IMR-90 (cell line): Measurements from ENCODE around the gene ALPP. TPM values are rescaled to one million over a fixed set of nuclear protein-coding genes. Genes with fewer than 3 reads are reported as not detected.
"Not testable (repeated sequence)": the region's sequence is repeated elsewhere in the genome, so short reads cannot be mapped to it uniquely, and the experiment has no call there.

Source experiments
- ATAC-seq: fragments of 200-7000 bp; cut with Tn5 transposase; 2 replicates; pipeline ENCODE4 v1.9.1; 2020; ENCODE audit warnings: low read depth, mild to moderate bottlenecking, moderate library complexity
- BruUV-seq: library from RNA; stranded (reverse); fragments of 400-500 nt; replicated peaks from 2 replicates; lab custom pipeline; 2021; lab: Mats Ljungman, UMichigan
- CTCF ChIA-PET: fragments of 300-600 bp; formaldehyde crosslinking; extraction: SDS; loops from one replicate; lab custom pipeline; 2021; ENCODE audit warnings: antibody characterized with exemption; lab: Yijun Ruan, JAX
- POLR2A ChIA-PET: fragments of 300-600 bp; sonication (Branson Sonifier 250); formaldehyde crosslinking; loops from one replicate; lab custom pipeline; 2022; ENCODE audit warnings: antibody characterized with exemption; ENCODE audit not compliant: unreplicated experiment; lab: Charles Lee
- DNase-seq: peaks from one replicate; pipeline ENCODE4 v3.0.0; 2013
- H2AFZ ChIP-seq: replicated peaks from 2 replicates; pipeline ENCODE3; 2013; ENCODE audit warnings: low read length, mild to moderate bottlenecking; ENCODE audit not compliant: poor library complexity
- H2AK5ac ChIP-seq: 2 replicates; pipeline ENCODE4 v1.6.1; 2013; ENCODE audit warnings: low read depth, low read length, inconsistent platforms
- H2AK9ac ChIP-seq: replicated peaks from 2 replicates; pipeline ENCODE3; 2013; ENCODE audit warnings: mild to moderate bottlenecking, low read depth, low read length, moderate library complexity; ENCODE audit not compliant: poor library complexity
- H2BK120ac ChIP-seq: 2 replicates; pipeline ENCODE4 v1.6.1; 2013; ENCODE audit warnings: low read depth, low read length, inconsistent platforms
- H2BK15ac ChIP-seq: 3 replicates; pipeline ENCODE4 v1.6.1; 2013; ENCODE audit warnings: low read depth, low read length, inconsistent platforms
- H2BK20ac ChIP-seq: 2 replicates; pipeline ENCODE4 v1.6.1; 2013; ENCODE audit warnings: low read depth, mild to moderate bottlenecking, inconsistent platforms, low read length, moderate library complexity
- H2BK5ac ChIP-seq: 2 replicates; pipeline ENCODE4 v1.6.1; 2013; ENCODE audit warnings: mild to moderate bottlenecking, low read depth, low read length, inconsistent platforms; ENCODE audit not compliant: poor library complexity, severe bottlenecking
- H3K14ac ChIP-seq: replicated peaks from 2 replicates; pipeline ENCODE4 v1.6.1; 2013; ENCODE audit warnings: low read depth, low read length, inconsistent platforms
- H3K18ac ChIP-seq: 2 replicates; pipeline ENCODE4 v1.6.1; 2013; ENCODE audit warnings: low read depth, low read length, control low read depth
- H3K23ac ChIP-seq: 2 replicates; pipeline ENCODE4 v1.6.1; 2013; ENCODE audit warnings: low read depth, low read length, inconsistent platforms
- H3K27ac ChIP-seq: 2 replicates; pipeline ENCODE4 v1.5.1; 2013; ENCODE audit warnings: mild to moderate bottlenecking, control low read depth, low read length; ENCODE audit not compliant: insufficient read depth
- H3K27me3 ChIP-seq: 2 replicates; pipeline ENCODE4 v1.6.1; 2013; ENCODE audit warnings: low read length; ENCODE audit not compliant: control insufficient read depth, insufficient read depth
- H3K36me3 ChIP-seq: 2 replicates; pipeline ENCODE4 v1.6.1; 2013; ENCODE audit warnings: low read length, mixed read lengths; ENCODE audit not compliant: control insufficient read depth, insufficient read depth
- H3K4ac ChIP-seq: 2 replicates; pipeline ENCODE4 v1.6.1; 2013; ENCODE audit warnings: low read depth, low read length, inconsistent platforms
- H3K4me1 ChIP-seq: 2 replicates; pipeline ENCODE4 v1.6.1; 2013; ENCODE audit warnings: low read length, mixed read lengths; ENCODE audit not compliant: control insufficient read depth, insufficient read depth
- H3K4me2 ChIP-seq: 2 replicates; pipeline ENCODE4 v1.6.1; 2013; ENCODE audit warnings: low read depth, mild to moderate bottlenecking, control low read depth, low read length, moderate library complexity
- H3K4me3 ChIP-seq: 2 replicates; pipeline ENCODE4 v1.5.1; 2013; ENCODE audit warnings: low read depth, mild to moderate bottlenecking, control low read depth, low read length, moderate library complexity; ENCODE audit not compliant: insufficient read depth
- H3K56ac ChIP-seq: 2 replicates; pipeline ENCODE4 v1.6.1; 2013; ENCODE audit warnings: low read length, inconsistent platforms; ENCODE audit not compliant: insufficient read depth; ENCODE audit errors: extremely low read depth
- H3K79me1 ChIP-seq, 2 experiments: 2 replicates each; pipeline ENCODE4 v1.6.1; 2013; ENCODE audit warnings: low read length in 2 of 2, inconsistent platforms in 1 of 2, low read depth in 1 of 2
- H3K9ac ChIP-seq: 2 replicates; pipeline ENCODE4 v1.6.1; 2013; ENCODE audit warnings: low read depth, low read length, control low read depth
- H3K9me1 ChIP-seq: 2 replicates; pipeline ENCODE4 v1.6.1; 2013; ENCODE audit warnings: low read length, inconsistent platforms; ENCODE audit not compliant: insufficient read depth
- H3K9me3 ChIP-seq: 2 replicates; pipeline ENCODE4 v1.6.1; 2013; ENCODE audit warnings: low read length; ENCODE audit not compliant: control insufficient read depth, insufficient read depth
- H4K20me1 ChIP-seq: 2 replicates; pipeline ENCODE4 v1.6.1; 2013; ENCODE audit warnings: low read length, inconsistent platforms; ENCODE audit not compliant: insufficient read depth
- H4K5ac ChIP-seq: 2 replicates; pipeline ENCODE4 v1.6.1; 2013; ENCODE audit warnings: mild to moderate bottlenecking, low read depth, low read length, control low read depth
- H4K8ac ChIP-seq, 2 experiments: 2 replicates each; pipeline ENCODE4 v1.6.1; 2013; ENCODE audit warnings: low read depth in 2 of 2, low read length in 2 of 2, control low read depth in 1 of 2, inconsistent platforms in 1 of 2
- H4K91ac ChIP-seq: 2 replicates; pipeline ENCODE4 v1.6.1; 2013; ENCODE audit warnings: low read depth, low read length, inconsistent platforms; ENCODE audit not compliant: insufficient read depth
- whole genome bisulfite sequencing, 2 experiments: methylation state at CpG; one replicate each; pipeline versions ENCODE4 v1.1.5 to v1.1.7; 2013; ENCODE audit warnings: missing lambda C conversion rate in 2 of 2; ENCODE audit not compliant: insufficient read length in 1 of 2; ENCODE audit errors: extremely low coverage in 2 of 2; 5-methylcytosine and 5-hydroxymethylcytosine counted together
- dilution Hi-C: fragments of 300-500 bp; cut with HindIII; formaldehyde crosslinking; loops from one replicate; pipeline ENCODE4 v1.14.3; 2018; ENCODE audit warnings: low sequenced_read_pairs; ENCODE audit not compliant: unreplicated experiment
- in situ Hi-C: fragments of 300-500 bp; cut with MboI; formaldehyde crosslinking; loops from 3 replicates; pipeline ENCODE4 v1.14.3; 2019; ENCODE audit warnings: low sequenced_read_pairs, inconsistent platforms, mixed read lengths
- intact Hi-C: fragments of 100-400 bp; cut with micrococcal nuclease; formaldehyde crosslinking; loops from 2 replicates; pipeline ENCODE4 v1.10.0; 2022
- polyA plus RNA-seq, 3 experiments: library from polyadenylated mRNA; depleted of rRNA; stranded (reverse); fragments of >200 nt; gene quantifications; 2 replicates each; pipeline ENCODE4 v1.2.3, GENCODE V29; 2012; ENCODE audit warnings: low replicate concordance in 1 of 3
- total RNA-seq: library from RNA; depleted of rRNA; stranded (reverse); fragments of >200 nt; gene quantifications from 2 replicates; pipeline ENCODE4 v1.2.3, GENCODE V29; 2012

ALPP gene
- total and polyA plus RNA-seq, 2 of the 4 experiments (the other 2 are of a cell fraction), result not detected

DNA sequence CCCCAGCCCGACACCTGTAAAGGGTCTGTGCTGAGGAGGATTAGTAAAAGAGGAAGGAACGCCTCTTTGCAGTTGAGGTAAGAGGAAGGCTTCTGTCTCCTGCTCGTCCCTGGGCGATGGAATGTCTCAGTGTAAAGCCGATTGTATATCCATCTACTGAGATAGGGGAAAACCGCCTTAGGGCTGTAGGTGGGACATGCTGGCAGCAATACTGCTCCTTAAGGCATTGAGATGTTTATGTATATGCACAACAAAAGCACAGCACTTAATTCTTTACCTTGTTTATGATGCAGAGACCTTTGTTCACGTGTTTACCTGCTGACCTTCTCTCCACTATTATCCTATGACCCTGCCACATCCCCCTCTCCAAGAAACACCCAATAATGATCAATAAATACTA is 44.9 kb downstream of the ALPP start:
- H3K4ac ChIP-seq, H3K23ac ChIP-seq, H4K20me1 ChIP-seq, H2AK9ac ChIP-seq, H4K91ac ChIP-seq, H3K56ac ChIP-seq, H3K4me2 ChIP-seq, H2BK5ac ChIP-seq, H2AK5ac ChIP-seq, H2BK20ac ChIP-seq, H3K4me1 ChIP-seq, H3K4me3 ChIP-seq, H2AFZ ChIP-seq, intact Hi-C loops, POLR2A ChIA-PET, BruUV-seq, H3K27ac ChIP-seq, dilution Hi-C loops, H3K18ac ChIP-seq, H3K14ac ChIP-seq, ATAC-seq, in situ Hi-C loops, H4K5ac ChIP-seq, DNase-seq, H3K79me1 ChIP-seq, H3K9me3 ChIP-seq, CTCF ChIA-PET, H3K9ac ChIP-seq, H3K9me1 ChIP-seq, H2BK15ac ChIP-seq, H3K36me3 ChIP-seq, H2BK120ac ChIP-seq, H4K8ac ChIP-seq: not testable (repeated sequence)
- WGBS, 2 experiments, result no CpG with 5 or more reads among the region's 7 CpGs
- H3K27me3 ChIP-seq, result peaks cover 59% of the 10 kb centered on the region
